ENCODE data around the gene MYO16.
"Not testable (repeated sequence)": the region's sequence is repeated elsewhere in the genome, so short reads cannot be mapped to it uniquely, and the experiment has no call there.

Gene MYO16

DNA sequence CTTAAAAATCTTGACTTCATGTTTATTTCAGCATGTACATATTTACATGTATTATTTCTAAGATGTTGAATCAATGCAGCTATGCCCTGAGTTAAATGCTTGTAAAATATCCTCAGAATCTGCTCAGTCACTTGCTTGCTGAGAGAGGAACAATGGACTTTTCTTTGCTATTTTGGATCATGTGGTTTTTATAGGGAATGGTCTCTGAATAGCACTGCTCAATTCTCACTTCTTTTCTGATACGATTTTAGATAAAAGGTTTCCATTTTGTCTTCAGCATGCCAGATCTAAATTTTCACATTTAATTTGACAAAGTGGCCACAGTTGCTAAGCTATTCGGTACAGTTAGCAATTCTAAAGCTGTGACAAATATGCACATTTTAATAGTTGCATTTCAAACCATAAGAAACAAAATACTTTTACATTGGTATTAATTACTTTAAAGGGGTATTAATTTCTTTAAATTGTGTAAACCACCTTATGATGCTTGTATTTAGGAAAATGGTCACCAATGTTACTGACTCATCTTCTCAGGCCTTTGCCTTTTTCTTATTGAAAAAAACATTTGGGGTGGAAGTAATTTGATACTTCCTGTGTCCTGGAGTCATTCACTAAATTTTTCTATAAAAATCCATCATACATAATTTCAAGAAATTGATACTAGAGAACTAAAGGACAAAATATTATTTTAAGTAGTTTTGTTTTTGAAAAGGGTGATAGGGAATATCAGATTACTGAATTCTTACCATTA, 113.5 kb downstream of the MYO16 start:
- DNase-seq (ENCODE audit: low spot score) = no peak

GRCh38 chr13:108743522-108743921, 114.1 kb downstream of the MYO16 start:
- DNase-seq (ENCODE audit: low spot score) = no peak

- DNase-seq (ENCODE audit: low spot score) = no peak
These were observed 118.4 kb downstream of the MYO16 start for GRCh38 chr13:108747843-108748242.

DNA sequence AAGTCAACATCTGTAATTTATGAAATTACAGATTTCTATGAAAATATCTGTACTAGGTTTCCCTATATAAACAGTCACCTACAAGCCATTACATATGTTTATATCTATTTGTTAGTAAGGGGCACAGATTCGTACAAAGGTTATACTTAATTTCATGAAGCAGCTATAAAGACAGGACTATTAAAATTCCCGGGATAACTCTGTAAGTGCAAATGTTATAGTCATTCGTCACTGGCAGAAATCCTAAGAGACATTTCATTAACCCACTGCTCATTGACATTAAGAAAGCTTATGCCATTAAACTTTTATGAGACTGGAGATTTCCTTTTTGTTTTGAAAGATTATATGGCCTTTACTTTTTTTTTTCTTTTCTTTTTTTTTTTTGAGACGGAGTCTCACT, 122.9 kb downstream of the MYO16 start:
- DNase-seq (ENCODE audit: low spot score) = no peak

DNA sequence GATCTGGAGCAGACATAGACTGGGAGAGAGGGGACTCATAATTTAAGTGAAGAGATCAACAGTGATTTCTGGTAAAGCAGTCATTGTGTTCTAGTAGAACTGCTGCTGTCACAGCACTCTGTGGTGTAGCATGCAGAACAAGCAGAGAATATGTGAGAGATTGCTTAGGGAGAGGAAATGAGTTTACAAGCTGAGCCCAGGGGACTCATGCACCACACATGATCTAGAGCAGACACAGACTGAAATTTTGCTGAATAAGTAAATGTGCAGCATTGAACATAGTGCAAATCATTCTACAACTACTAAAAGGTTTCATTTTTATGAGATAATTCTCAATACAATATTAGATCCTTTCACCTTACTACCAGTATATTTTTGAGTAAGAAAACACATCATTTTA, 125.7 kb downstream of the MYO16 start:
- DNase-seq (ENCODE audit: low spot score) = no peak

DNA sequence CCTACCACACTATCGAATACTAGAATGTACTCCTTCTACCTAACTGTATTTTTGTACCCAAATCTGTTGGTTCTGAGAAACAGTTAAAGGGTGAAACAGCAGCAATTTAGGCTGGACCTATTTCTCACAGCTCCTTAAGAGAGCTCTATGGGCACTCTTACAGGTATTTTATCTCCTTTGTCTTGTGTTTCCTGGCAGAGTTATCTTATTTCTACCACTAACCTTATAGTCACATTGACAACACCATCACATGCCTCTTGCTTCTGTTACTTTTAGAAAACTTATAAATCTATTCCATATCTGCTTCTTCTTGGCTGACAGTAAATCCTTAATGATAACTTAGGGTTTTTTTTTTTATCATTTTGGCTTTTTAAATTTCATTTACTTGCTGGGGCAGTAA, 130.7 kb downstream of the MYO16 start:
- DNase-seq (ENCODE audit: low spot score) = no peak

GRCh38 chr13:108760541-108760940, 131.1 kb downstream of the MYO16 start:
- no peak for DNase-seq (ENCODE audit: low spot score)

DNA sequence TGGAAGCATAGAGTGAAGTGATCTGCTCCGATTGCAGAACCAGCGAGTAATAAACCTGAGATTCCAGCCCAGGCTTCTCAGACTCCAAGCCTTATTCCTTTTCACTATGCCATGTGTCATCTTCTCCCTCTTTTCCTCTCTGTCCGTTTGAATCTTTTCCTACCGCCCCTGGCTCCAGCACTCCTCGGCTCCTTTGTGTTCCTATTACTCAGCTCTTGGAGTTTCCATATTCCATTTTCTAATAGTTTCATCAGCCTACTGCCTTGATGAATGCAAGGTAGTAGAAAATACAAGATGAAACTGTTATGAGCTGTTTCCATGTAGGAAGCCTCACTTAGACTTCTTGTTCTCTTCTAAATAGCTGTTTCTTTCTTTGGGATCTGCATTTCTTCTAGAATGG, 138.6 kb downstream of the MYO16 start:
- DNase-seq (ENCODE audit: low spot score) = no peak

- no peak for DNase-seq (ENCODE audit: low spot score)
These were observed 140.0 kb downstream of the MYO16 start for GRCh38 chr13:108769213-108770070.

DNA sequence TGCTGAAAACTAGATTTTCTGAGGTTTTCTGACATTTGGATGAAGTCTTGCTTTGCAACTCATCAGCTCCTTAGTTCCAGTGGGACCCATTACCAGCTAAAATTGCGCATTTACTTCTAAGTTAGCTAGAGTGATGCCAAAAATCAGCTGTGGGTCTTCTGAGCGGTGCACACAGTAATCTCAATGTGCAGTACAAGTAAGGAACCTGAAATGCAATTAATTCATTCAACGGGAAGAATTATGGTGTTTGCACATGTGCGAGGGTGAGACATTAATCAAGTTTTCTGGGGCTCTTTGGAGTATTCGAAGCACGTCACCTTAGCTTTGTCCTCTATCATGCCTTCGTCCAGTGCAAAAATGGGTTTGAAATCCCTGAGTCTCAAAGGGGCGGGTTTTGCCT, 146.2 kb downstream of the MYO16 start:
- DNase-seq (ENCODE audit: low spot score) = no peak

DNA sequence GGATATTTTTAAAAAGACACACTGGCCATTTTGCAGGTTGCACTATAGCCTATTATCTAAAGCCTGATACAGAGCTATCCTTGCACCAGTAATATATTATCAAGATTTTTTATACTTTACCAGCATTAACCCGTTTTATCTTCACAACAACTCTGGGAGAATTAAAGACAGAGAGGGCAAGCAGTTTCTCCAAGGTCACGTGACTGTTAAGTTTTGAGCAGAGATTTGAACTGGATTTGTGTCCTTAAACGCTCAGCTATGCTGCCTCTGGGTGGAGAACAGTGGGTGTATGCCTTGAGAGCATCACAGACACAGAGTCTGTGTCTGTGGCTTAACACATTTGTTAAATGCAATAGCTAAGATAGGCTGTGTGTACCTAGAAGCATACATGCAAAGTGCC, 147.2 kb downstream of the MYO16 start:
- no peak for DNase-seq (ENCODE audit: low spot score)

- no peak for DNase-seq (ENCODE audit: low spot score)
These were observed 148.3 kb downstream of the MYO16 start for GRCh38 chr13:108777421-108778420.

- no peak for DNase-seq (ENCODE audit: low spot score)
These were observed 149.9 kb downstream of the MYO16 start for GRCh38 chr13:108779308-108779707.

GRCh38 chr13:108780706-108781105, 151.3 kb downstream of the MYO16 start:
- no peak for DNase-seq (ENCODE audit: low spot score)

- DNase-seq (ENCODE audit: low spot score) = no peak
These were observed 151.9 kb downstream of the MYO16 start for GRCh38 chr13:108781312-108781711.

- not testable (repeated sequence) for DNase-seq (ENCODE audit: low spot score)
These were observed 153.1 kb downstream of the MYO16 start for GRCh38 chr13:108782480-108782879.

DNA sequence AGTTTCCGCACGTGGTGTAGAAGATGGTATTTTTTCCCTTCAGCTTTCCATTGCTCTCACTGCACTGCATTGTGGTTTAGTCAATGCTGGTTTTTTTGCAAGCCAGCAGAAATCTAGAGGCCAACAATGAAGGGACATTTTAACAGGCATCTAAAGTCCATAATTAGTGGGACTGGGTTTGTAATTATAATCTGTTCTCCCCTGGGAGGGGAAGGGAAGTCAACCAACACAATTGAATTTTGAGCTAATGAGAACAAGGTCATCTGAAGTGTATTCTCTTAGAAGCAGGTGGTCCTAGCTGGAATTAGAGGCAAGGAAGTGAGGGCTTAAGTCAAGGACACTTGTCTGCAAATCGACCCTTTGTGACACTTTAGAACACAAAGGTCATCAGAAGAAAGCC, 156.4 kb downstream of the MYO16 start:
- no peak for DNase-seq (ENCODE audit: low spot score)

- DNase-seq (ENCODE audit: low spot score) = no peak
These were observed 157.2 kb downstream of the MYO16 start for GRCh38 chr13:108786456-108787200.

GRCh38 chr13:108787700-108788414, 158.4 kb downstream of the MYO16 start:
- no peak for DNase-seq (ENCODE audit: low spot score)

GRCh38 chr13:108789476-108789875, 160.1 kb downstream of the MYO16 start:
- no peak for DNase-seq (ENCODE audit: low spot score)

DNA sequence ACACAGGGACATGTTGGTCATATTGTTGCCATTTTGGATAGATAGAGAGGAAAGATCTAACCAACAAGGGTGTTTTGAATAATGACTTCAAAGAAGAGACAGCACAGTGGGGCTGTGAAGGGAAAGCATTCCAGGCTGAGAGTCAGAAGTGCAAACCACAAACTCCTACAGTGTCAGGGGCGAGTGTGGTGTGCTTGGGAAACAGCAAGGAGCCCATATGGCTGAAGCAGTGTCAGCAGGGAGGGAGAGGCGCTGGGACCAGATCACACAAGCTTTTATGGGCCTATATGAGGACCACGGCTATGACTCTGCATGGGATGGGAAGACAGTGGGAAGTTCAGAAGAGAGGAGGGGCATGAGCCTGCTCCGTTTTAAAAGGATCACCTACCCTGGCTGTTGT, 166.4 kb downstream of the MYO16 start:
- no peak for DNase-seq (ENCODE audit: low spot score)
